Measurements from ENCODE around the gene ZBTB48.

DNA sequence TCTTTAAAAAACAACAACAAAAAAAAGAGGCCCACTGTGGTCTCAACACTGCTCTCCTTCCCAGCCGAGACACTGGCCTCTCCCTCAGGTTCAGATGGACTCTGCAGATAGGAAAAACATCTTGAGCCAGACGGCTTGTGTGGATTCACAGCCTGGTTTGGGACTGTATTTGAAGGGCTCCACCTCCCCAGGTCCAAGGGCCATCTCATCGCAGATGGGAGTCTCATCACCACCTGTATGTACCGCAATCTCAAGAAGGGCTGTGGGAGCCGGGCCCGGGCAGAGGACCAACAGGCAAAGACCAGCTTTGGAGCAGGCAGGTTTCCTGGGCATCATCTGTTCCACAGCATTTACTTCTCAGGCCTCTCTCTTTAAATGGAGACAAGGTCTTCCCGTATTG lies 10.3 kb downstream of the ZBTB48 start:
- TF ChIP-seq, protein P1, sequence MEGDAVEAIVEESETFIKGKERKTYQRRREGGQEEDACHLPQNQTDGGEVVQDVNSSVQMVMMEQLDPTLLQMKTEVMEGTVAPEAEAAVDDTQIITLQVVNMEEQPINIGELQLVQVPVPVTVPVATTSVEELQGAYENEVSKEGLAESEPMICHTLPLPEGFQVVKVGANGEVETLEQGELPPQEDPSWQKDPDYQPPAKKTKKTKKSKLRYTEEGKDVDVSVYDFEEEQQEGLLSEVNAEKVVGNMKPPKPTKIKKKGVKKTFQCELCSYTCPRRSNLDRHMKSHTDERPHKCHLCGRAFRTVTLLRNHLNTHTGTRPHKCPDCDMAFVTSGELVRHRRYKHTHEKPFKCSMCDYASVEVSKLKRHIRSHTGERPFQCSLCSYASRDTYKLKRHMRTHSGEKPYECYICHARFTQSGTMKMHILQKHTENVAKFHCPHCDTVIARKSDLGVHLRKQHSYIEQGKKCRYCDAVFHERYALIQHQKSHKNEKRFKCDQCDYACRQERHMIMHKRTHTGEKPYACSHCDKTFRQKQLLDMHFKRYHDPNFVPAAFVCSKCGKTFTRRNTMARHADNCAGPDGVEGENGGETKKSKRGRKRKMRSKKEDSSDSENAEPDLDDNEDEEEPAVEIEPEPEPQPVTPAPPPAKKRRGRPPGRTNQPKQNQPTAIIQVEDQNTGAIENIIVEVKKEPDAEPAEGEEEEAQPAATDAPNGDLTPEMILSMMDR (IDR thresholded peaks at IDR 0.05; ENCODE audit: insufficient read depth, low read length, poor library complexity, severe bottlenecking): no peak
- no peak for TF ChIP-seq EZH2phosphoT487 (conservative IDR thresholded peaks at IDR 0.05; ENCODE audit: low read length)

Data from SU-DHL-6 (cell line).